Lower leg skin (tissue), 3 donors: Measurements from ENCODE around the gene SEMA6A.

Source experiments
- POLR2A ChIP-seq, 2 donors: fragments of 450-650 bp; IDR thresholded peaks; one replicate each; pipeline ENCODE4 v1.6.1; 2016 to 2017; ENCODE audit warnings: antibody characterized with exemption in 2 of 2, mild to moderate bottlenecking in 1 of 2, moderate library complexity in 1 of 2
- TF ChIP-seq, protein P1 (sequence below), 3 donors: fragments of 450-650 bp; IDR thresholded peaks; one replicate each; pipeline ENCODE4 v1.5.1; 2016; ENCODE audit warnings: antibody characterized with exemption in 3 of 3, mild to moderate bottlenecking in 3 of 3, moderate library complexity in 2 of 3

DNA sequence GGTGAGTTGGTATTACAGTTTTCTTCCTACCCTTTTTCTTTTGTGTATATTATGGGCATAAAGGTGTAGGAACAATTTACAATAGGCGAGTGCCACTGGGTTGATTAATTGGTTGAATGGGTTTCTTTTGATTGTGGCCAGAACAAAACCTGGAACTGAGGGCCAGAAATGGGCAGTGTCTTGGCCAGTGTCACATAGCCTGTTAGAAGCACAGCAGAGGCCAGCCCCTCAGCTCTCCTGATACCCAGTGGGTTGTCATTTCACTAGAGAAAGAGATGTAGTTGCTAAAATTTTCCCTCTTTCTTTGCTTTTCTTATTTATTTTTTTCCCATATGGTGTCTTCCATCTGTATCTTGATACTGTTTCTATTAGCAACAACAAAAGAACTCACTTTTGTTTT lies 38.8 kb upstream of the SEMA6A start:
- TF ChIP-seq, protein P1, sequence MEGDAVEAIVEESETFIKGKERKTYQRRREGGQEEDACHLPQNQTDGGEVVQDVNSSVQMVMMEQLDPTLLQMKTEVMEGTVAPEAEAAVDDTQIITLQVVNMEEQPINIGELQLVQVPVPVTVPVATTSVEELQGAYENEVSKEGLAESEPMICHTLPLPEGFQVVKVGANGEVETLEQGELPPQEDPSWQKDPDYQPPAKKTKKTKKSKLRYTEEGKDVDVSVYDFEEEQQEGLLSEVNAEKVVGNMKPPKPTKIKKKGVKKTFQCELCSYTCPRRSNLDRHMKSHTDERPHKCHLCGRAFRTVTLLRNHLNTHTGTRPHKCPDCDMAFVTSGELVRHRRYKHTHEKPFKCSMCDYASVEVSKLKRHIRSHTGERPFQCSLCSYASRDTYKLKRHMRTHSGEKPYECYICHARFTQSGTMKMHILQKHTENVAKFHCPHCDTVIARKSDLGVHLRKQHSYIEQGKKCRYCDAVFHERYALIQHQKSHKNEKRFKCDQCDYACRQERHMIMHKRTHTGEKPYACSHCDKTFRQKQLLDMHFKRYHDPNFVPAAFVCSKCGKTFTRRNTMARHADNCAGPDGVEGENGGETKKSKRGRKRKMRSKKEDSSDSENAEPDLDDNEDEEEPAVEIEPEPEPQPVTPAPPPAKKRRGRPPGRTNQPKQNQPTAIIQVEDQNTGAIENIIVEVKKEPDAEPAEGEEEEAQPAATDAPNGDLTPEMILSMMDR (IDR thresholded peaks at IDR 0.05): no peak
- no peak for TF ChIP-seq POLR2A (IDR thresholded peaks at IDR 0.05)
